CD4-positive, alpha-beta T cell treated with Interleukin-15 for 1 hour (primary cell): ENCODE results near the gene FEM1B.

Experiments used
- DNase-seq: peaks from one replicate; pipeline ENCODE4 v3.0.0-alpha.2; 2020

The FEM1B gene

GRCh38 chr15:68328964-68329363 lies 51.4 kb downstream of the FEM1B start:
- DNase-seq = no peak

GRCh38 chr15:68330416-68330815 lies 52.9 kb downstream of the FEM1B start:
- no peak for DNase-seq

- DNase-seq = no peak
These were observed 53.4 kb downstream of the FEM1B start for GRCh38 chr15:68330901-68331300.

GRCh38 chr15:68332266-68332665 lies 54.7 kb downstream of the FEM1B start:
- no peak for DNase-seq

- no peak for DNase-seq
These were observed 56.4 kb downstream of the FEM1B start for GRCh38 chr15:68333775-68334470.

GRCh38 chr15:68334661-68335124 lies 57.1 kb downstream of the FEM1B start:
- no peak for DNase-seq

GRCh38 chr15:68335251-68335650 lies 57.7 kb downstream of the FEM1B start:
- no peak for DNase-seq

GRCh38 chr15:68335655-68336054 lies 58.1 kb downstream of the FEM1B start:
- DNase-seq = no peak

GRCh38 chr15:68336516-68336915 lies 59.0 kb downstream of the FEM1B start:
- DNase-seq = no peak

GRCh38 chr15:68337826-68338225 lies 60.3 kb downstream of the FEM1B start:
- no peak for DNase-seq

- DNase-seq = no peak
These were observed 61.9 kb downstream of the FEM1B start for GRCh38 chr15:68339481-68339880.

GRCh38 chr15:68340726-68341671 lies 63.5 kb downstream of the FEM1B start:
- no peak for DNase-seq

- DNase-seq = no peak
These were observed 64.5 kb downstream of the FEM1B start for GRCh38 chr15:68341760-68342725.

- DNase-seq = no peak
These were observed 66.2 kb downstream of the FEM1B start for GRCh38 chr15:68343579-68344225.

GRCh38 chr15:68344600-68344999 lies 67.1 kb downstream of the FEM1B start:
- no peak for DNase-seq
